K562 treated with DMSO at 1 percent for 4 hours (cell line): ENCODE results near the gene PRKAR1A. TPM values are rescaled to one million over a fixed set of nuclear protein-coding genes. Genes with fewer than 3 reads are reported as not detected.

Experiments
- total RNA-seq: library from RNA; unstranded; fragments of 300-600 nt; gene quantifications from 2 replicates; pipeline ENCODE4 v1.2.3, GENCODE V29; 2022; ENCODE audit not compliant: insufficient read depth

Gene PRKAR1A
- total RNA-seq, result 33.6 and 38.7 TPM in 2 replicates

DNA sequence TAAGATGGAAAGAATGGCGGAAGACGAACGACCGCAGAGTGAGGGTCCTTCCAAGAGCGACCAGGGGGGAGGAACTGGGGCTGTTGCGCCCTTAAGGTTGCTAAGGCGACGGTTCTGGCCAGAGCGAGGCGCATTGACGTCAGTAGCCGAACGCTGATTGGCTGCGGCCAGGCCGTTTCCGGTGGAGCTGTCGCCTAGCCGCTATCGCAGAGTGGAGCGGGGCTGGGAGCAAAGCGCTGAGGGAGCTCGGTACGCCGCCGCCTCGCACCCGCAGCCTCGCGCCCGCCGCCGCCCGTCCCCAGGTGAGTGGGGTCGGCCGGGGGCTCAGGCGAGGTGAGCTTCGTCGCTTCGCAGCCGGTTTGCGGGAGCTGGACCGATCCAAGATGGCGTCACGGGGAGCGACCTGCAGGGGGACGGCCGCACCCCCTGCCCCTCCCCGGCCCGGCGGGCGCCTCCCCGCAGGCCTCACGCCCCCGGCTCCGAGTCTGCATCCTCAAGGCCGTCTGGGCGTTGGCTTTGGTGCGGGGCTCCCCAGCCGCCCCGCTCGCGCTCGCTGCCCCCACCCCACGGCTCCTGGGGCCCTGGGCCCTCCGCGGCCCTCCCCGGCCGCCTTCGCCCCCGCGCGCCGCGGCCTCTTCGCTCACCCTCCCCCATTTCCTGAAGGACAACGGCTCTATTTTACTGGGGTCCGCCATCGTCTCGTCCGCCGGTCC lies at the start of gene PRKAR1A:
TSS of gene PRKAR1A (plus strand) at position 184 of the 713 bp plus-strand sequence. CDS start 2,970 bp downstream, outside the sequence.

Other genes starting within 250 kb of the PRKAR1A start
- not detected in 2 replicates for gene SLC16A6, start 221.3 kb upstream of the PRKAR1A start, total RNA-seq
- gene ARSG, start 220.9 kb upstream of the PRKAR1A start, total RNA-seq, result 0.12 and 1.0 TPM in 2 replicates
- 11.9 and 27.5 TPM in 2 replicates for gene WIPI1, start 54.9 kb upstream of the PRKAR1A start, total RNA-seq
- not detected in 2 replicates for gene FAM20A, start 88.9 kb downstream of the PRKAR1A start, total RNA-seq